Ectodermal cell (in vitro differentiated cells): ENCODE data around the gene INTS7.
"Not testable (repeated sequence)": the region's sequence is repeated elsewhere in the genome, so short reads cannot be mapped to it uniquely, and the experiment has no call there.

Experiments used
- H3K27ac ChIP-seq: 2 replicates; pipeline ENCODE4 v1.7.0; 2013; ENCODE audit warnings: mild to moderate bottlenecking, low read depth, low read length; ENCODE audit not compliant: insufficient read depth, poor library complexity, severe bottlenecking
- H3K27me3 ChIP-seq: 2 replicates; pipeline ENCODE4 v1.7.0; 2013; ENCODE audit warnings: mild to moderate bottlenecking, low read length; ENCODE audit not compliant: insufficient read depth, control insufficient read depth, poor library complexity, severe bottlenecking
- H3K36me3 ChIP-seq: one replicate; pipeline ENCODE4 v1.7.0; 2013; ENCODE audit warnings: low read length; ENCODE audit not compliant: control insufficient read depth, insufficient read depth
- H3K4me1 ChIP-seq: one replicate; pipeline ENCODE4 v1.7.0; 2013; ENCODE audit warnings: low read length; ENCODE audit not compliant: control insufficient read depth, insufficient read depth
- H3K4me3 ChIP-seq: 2 replicates; pipeline ENCODE4 v1.7.0; 2013; ENCODE audit warnings: low read depth, low read length, control low read depth; ENCODE audit not compliant: insufficient read depth
- H3K9me3 ChIP-seq: 2 replicates; pipeline ENCODE4 v1.7.0; 2013; ENCODE audit warnings: mild to moderate bottlenecking, low read length, moderate library complexity; ENCODE audit not compliant: control insufficient read depth
- WGBS, 2 experiments: methylation state at CpG; one replicate each; pipeline ENCODE4 v1.1.7; 2013; ENCODE audit warnings: missing lambda C conversion rate in 2 of 2; 5-methylcytosine and 5-hydroxymethylcytosine counted together

INTS7 gene

DNA sequence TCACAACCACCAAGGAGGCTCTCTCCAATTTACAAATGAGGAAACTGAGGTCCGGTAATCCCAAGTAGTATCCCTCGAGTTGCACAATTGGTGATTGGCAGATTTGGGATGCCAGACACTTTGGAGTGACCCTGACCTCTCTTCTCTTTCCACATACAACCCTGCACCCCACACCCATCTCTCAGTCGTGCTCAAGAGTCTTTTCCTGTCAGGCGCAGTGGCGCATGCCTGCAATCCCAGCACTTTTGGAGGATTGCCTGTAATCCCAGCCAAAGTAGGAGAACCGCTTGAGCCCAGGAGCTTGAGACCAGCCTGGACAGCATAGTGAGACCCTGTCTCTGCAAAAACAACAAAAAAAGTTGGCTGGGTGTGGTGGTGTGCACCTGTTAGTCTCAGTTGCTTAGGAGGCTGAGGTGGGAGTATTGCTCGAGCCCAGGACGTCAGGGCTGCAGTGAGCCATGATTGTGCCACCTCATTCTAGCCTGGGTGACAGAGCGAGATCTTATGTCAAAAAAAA, 113.7 kb downstream of the INTS7 start:
- Histone ChIP-seq H3K4me3 (no peak overlapping the region), H3K9me3 (no peaks in the 10 kb centered on the region), H3K27ac (no peak overlapping the region), H3K27me3 (no peaks in the 10 kb centered on the region), H3K36me3 (no peaks in the 10 kb centered on the region), H3K4me1 (no peaks in the 10 kb centered on the region)
- WGBS, 2 experiments = 90 to 93% methylated on average over 9 of the region's 9 CpGs

DNA sequence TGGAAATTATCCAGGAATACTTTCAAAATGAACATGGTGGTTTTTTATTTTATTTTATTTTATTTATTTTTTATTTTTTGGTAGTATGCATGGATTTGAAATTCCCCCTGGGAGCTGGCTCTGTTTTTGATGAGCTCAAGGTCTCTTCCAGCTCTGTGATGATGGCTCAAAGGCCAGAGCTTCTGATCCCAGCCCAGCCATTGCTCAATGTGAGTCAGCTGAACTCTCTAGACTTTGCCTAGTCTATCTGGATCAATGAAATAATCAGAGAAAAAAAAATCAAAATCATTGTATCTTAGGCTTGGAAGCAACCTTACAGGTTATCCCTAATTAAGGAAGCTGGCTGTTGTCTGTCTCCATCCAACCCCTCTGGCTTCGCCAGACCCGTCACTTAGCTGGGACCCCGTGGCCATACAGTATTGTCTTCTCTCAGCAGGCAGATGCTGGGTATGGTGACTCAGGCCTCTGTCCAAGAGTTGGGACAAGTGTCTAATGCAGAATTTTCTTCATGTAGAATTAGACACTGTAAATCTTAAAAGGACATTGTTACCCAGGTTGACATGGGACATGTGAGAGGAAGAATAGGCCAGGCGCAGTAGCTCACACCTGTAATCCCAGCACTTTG, 114.6 kb downstream of the INTS7 start:
- Histone ChIP-seq H3K9me3 (no peaks in the 10 kb centered on the region), H3K4me1 (no peaks in the 10 kb centered on the region), H3K36me3 (no peaks in the 10 kb centered on the region), H3K27me3 (no peaks in the 10 kb centered on the region), H3K27ac (no peak overlapping the region), H3K4me3 (no peak overlapping the region)
- 85 to 89% methylated on average over 4 of the region's 4 CpGs for WGBS, 2 experiments

DNA sequence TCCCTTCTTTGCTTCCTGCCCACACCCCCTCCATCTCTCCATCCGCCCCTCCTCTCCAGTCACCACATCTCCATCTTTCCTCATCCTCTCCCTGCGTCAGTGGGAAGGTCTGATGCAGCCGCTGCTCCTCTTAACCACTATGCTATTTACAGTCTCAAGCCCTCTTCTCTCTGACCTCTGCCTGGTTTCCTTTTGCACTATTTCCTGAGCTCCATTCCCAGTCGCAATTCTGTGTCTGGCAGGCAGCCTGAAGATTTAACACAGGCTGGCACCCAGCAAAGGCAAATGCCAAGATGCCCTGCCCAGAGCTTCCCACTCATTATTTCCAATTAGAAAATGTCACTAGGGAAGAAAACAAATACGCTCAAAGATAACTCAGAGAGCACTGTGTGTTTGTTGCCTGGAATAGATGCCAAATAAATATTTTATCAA, 115.2 kb downstream of the INTS7 start:
- 90 to 93% methylated on average over 4 to 5 of the region's 5 CpGs for WGBS, 2 experiments
- H3K27me3 ChIP-seq = no peaks in the 10 kb centered on the region
- H3K27ac ChIP-seq = no peak overlapping the region
- H3K4me3 ChIP-seq = no peak overlapping the region
- H3K9me3 ChIP-seq = no peaks in the 10 kb centered on the region
- no peaks in the 10 kb centered on the region for H3K4me1 ChIP-seq
- H3K36me3 ChIP-seq = no peaks in the 10 kb centered on the region

DNA sequence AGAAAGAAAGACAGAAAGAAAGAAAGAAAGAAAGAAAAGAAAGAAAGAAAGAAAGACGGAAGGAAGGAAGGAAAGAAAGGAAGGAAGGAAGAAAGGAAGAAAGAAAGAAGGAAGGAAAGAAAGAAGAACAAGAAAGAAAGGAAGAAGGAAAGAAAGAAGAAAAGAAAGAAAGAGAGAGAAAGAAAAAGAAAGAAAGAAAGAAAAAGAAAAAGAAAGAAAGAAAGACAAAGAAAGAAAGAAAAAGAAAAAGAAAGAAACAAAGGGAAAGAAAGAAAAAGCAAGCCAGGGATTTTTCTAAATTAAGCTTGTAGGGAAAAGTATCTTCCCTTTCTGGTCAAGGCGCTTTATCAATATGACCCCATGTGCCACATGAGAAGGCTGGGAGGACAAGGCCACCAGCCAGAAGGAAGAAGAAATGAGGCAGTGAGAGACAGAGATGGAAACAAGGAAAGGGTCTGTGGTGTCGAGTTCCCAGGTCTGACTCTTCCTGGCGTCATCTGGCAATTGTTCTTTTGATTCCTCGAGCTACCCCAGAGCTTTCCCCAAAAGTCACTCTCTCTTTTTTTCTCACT, 116.4 kb downstream of the INTS7 start:
- no peaks in the 10 kb centered on the region for H3K27me3 ChIP-seq
- H3K36me3 ChIP-seq = no peaks in the 10 kb centered on the region
- no peak overlapping the region for H3K4me3 ChIP-seq
- no peaks in the 10 kb centered on the region for H3K4me1 ChIP-seq
- H3K27ac ChIP-seq = no peak overlapping the region
- no peaks in the 10 kb centered on the region for H3K9me3 ChIP-seq
- 76 to 80% methylated on average over 5 of the region's 5 CpGs for WGBS, 2 experiments

DNA sequence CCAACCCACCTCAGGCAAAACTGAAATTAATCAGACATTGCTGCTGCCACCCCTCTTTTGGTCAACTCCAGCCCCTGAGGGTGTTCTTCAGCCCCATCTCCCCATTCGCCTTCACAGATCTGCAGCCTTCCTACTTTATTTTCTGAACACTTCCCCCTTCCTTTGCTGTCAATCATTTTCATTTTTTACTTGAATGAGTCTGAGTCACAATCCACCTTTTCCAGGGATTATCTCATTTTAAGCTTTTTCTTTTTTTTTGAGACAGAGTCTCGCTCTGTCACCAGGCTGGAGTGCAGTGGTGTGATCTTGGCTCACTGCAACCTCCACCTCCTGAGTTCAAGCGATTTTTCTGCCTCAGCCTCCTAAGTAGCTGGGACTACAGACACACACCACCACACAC, 118.9 kb downstream of the INTS7 start:
- H3K4me3 ChIP-seq, H3K4me1 ChIP-seq, H3K27ac ChIP-seq, H3K36me3 ChIP-seq, H3K9me3 ChIP-seq, H3K27me3 ChIP-seq: not testable (repeated sequence)
- 84 to 92% methylated on average over 3 of the region's 3 CpGs for WGBS, 2 experiments

DNA sequence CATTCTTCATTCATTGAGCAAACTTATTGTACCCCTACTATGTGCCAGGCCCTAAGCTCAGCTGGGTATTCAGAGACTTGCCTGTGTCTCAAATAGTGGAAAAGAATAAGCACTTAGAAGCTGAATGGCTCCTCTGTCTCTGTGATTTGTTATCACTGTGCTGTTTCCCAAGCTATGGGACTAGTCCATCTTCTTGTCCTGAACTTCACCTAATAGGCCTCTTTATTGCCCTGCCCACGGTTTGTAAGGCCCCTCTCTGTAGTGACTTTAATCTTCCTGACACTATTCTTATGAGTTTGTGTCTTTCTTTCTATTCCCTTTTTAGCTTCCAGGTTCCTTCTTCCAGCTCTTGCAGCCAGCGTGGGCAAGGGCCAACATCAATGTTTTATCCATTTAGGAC, 119.4 kb downstream of the INTS7 start:
- 89 to 92% methylated on average over 2 of the region's 2 CpGs for WGBS, 2 experiments
- no peaks in the 10 kb centered on the region for H3K9me3 ChIP-seq
- no peak overlapping the region for H3K27ac ChIP-seq

DNA sequence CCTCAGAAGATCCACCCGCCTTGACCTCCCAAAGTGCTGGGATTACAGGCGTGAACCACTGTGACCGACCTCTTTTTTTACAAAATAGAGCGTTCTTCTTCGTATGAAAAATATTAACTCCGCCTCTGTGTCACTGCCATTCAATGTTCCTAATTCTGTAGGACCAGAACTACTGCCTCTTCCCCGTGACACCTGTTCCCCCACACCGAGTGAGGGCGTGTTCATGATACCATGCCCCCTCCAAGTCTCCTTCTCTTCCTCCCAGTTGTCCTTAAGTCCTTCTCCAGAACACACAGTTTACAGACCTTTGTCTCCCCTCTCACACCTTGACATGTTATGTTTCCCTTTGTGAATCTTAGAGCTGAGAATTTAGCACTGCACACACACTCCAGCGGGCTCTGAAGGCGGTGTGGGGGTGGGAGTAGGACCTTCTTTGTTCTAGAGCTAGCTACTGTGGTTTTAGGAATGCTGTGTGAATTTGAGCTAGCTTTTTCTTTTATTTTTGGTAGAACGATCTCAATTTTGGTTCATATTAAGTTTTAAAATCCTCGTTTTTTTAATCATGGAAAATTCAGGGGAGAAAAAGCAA, 122.4 kb downstream of the INTS7 start:
- H3K9me3 ChIP-seq = no peaks in the 10 kb centered on the region
- no peaks in the 10 kb centered on the region for H3K27me3 ChIP-seq
- WGBS, 2 experiments = 92 to 93% methylated on average over 13 of the region's 13 CpGs
- H3K36me3 ChIP-seq = no peaks in the 10 kb centered on the region
- no peaks in the 10 kb centered on the region for H3K4me1 ChIP-seq
- H3K4me3 ChIP-seq = no peak overlapping the region
- H3K27ac ChIP-seq = no peak overlapping the region

More for the DNA sequence above, 119.4 kb downstream of the INTS7 start:
- H3K4me3 ChIP-seq = no peak overlapping the region
- H3K36me3 ChIP-seq = no peaks in the 10 kb centered on the region
- H3K27me3 ChIP-seq = no peaks in the 10 kb centered on the region
- no peaks in the 10 kb centered on the region for H3K4me1 ChIP-seq

DNA sequence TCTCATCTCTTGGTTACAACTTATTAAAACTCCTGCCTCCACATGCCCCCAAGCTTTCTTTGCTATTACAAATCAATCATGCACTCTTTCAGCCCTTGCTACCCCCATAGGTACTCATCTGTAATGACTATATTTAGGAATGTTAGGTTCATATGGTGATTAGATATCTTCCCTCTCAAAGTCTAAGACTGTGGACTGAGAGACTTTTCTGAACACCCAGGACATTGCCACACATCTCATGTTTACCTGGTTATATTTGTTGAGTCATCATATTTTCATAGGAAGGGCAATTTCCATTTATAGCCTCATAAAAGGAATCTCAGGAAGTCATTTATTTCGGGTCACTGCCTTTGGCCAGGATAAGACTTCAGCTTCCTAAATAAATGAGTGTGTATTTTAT, 123.3 kb downstream of the INTS7 start:
- Histone ChIP-seq H3K27ac (no peak overlapping the region), H3K36me3 (no peaks in the 10 kb centered on the region), H3K9me3 (no peaks in the 10 kb centered on the region), H3K4me3 (no peak overlapping the region), H3K27me3 (no peaks in the 10 kb centered on the region), H3K4me1 (no peaks in the 10 kb centered on the region)
- 82% methylated on average over 1 of the region's 1 CpG; no CpG with 5 or more reads in 1 of the 2 experiments for WGBS, 2 experiments

DNA sequence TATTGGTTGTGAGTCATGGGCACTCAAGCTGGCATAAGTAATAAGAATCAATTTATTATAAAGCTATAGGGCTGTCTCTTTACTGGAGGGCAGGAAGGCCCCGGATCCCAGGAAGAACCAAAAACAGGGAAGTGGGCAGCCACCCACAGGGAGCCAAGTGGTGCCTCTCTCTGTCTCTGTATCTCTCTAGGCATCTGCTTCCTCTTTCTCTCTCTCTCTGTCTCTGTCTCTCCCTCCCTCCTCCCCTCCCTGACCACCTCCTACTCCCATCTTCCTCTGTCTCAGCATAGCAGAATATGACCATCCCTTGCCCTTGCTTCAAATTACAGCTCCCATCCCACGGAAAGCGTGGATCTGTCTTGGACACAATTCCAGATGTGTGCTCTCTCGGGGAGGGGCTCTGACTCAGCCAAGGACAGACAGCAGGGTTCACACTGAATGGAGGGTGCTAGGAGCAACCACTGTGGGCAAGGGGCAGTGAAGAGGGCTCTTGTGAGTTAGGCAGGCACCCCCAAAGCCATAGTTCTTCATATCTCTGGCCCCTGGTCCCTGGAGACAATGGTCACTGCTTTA, 124.4 kb downstream of the INTS7 start:
- WGBS, 2 experiments = 90 to 92% methylated on average over 4 of the region's 4 CpGs
- Histone ChIP-seq H3K9me3 (no peaks in the 10 kb centered on the region), H3K27me3 (no peaks in the 10 kb centered on the region), H3K27ac (no peak overlapping the region), H3K36me3 (no peaks in the 10 kb centered on the region), H3K4me3 (no peak overlapping the region), H3K4me1 (no peaks in the 10 kb centered on the region)

DNA sequence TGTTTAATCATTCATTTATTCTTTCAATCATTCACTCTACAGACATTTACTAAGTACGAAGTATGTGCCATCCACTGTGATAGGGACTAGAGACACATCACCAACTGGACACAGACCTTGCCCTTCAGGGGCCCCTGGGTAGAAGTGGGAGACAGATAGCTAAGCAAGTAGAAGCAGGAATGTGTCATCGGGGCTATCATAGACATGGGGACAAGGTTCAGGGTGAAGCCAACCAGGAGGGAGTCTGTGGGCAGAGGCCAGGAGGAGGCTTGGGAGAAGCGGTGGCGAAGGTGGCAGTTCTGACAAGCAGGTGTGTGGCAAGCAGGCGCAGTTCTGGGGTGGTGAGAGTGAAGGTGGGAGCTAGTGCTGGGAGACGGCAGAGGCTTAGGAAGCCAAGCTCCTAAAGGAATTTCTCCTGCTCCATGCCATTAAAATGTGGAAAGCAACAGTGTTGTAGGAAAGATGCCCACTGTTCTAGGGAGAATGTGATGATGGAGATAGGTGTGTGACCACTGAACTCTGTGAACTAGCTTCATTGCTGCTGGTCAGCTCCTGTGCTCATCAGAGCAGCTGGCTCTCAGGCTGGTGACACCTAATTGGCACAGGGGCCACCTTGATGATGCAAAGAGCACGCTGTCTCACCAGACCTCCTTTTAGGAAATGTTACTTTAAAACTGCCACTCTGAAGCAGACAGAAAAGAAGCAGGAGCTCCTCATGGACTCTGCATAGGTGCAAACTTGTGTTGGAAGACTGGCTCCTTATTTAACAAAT, 125.1 kb downstream of the INTS7 start:
- Histone ChIP-seq H3K27ac (no peak overlapping the region), H3K27me3 (no peaks in the 10 kb centered on the region), H3K4me3 (no peak overlapping the region), H3K36me3 (no peaks in the 10 kb centered on the region), H3K9me3 (no peaks in the 10 kb centered on the region), H3K4me1 (no peaks in the 10 kb centered on the region)
- WGBS, 2 experiments = 90 to 97% methylated on average over 6 to 7 of the region's 7 CpGs
